HCT116 (cell line): ENCODE results near the gene ENTPD8. TPM values are rescaled to one million over a fixed set of nuclear protein-coding genes. Genes with fewer than 3 reads are reported as not detected.

Experiments
- ATAC-seq: fragments of 200-7000 bp; cut with Tn5 transposase; 2 replicates; pipeline ENCODE4 v1.9.1; 2020; ENCODE audit warnings: mild to moderate bottlenecking, moderate library complexity
- BruUV-seq: library from RNA; stranded (reverse); fragments of 400-500 nt; replicated peaks from 2 replicates; lab custom pipeline; 2021; lab: Mats Ljungman, UMichigan
- CTCF ChIA-PET: fragments of 300-600 bp; sonication (Branson Sonifier 250); formaldehyde crosslinking; loops from one replicate; lab custom pipeline; 2021; ENCODE audit warnings: antibody characterized with exemption; lab: Charles Lee
- POLR2A ChIA-PET: fragments of 300-600, 350-600 bp; sonication (Branson Sonifier 250); formaldehyde crosslinking; loops from one replicate; lab custom pipeline; 2021; ENCODE audit warnings: antibody characterized with exemption; lab: Charles Lee
- RAD21 ChIA-PET, 2 experiments: fragments of 300-600 bp; sonication (Branson Sonifier 250); formaldehyde crosslinking; loops; one replicate each; lab custom pipeline; 2023; ENCODE audit warnings: low total read pairs in 2 of 2; ENCODE audit not compliant: uncharacterized antibody in 2 of 2, unreplicated experiment in 2 of 2, low non-redundant PET in 1 of 2; lab: Charles Lee
- DNase-seq: peaks from one replicate; pipeline ENCODE4 v3.0.0-alpha.2; 2010; ENCODE audit warnings: low read depth, low spot score
- H2AFZ ChIP-seq: fragments of 200-600 bp; shearing (Covaris generic), sonication (generic); 2 replicates; pipeline ENCODE4 v1.6.1; 2017; ENCODE audit warnings: low read depth, mixed run types, mixed read lengths, antibody characterized with exemption, low read length; ENCODE audit not compliant: poor library complexity, severe bottlenecking
- H3K27ac ChIP-seq: 2 replicates; pipeline ENCODE4 v1.5.1; 2012; ENCODE audit warnings: low read depth, low read length
- H3K27me3 ChIP-seq: fragments of 200-600 bp; sonication (generic); 2 replicates; pipeline ENCODE4 v1.6.1; 2016; ENCODE audit warnings: mixed run types, low read length, mixed read lengths; ENCODE audit not compliant: insufficient read depth
- H3K36me3 ChIP-seq, 2 experiments: fragments of 200-500 bp in 1 of 2; fragments of 200-600 bp in 1 of 2; sonication (Bioruptor generic) in 1 of 2; sonication (generic) in 1 of 2; 2 replicates each; pipeline versions ENCODE4 v1.5.1 to v1.6.1; 2014 to 2016; ENCODE audit warnings: low read length in 2 of 2, inconsistent platforms in 1 of 2, mixed read lengths in 1 of 2, mixed run types in 1 of 2; ENCODE audit not compliant: insufficient read depth in 2 of 2, control insufficient read depth in 1 of 2
- H3K4me1 ChIP-seq, 2 experiments: fragments of 200-600 bp in 1 of 2; sonication (generic) in 1 of 2; 2 replicates each; pipeline versions ENCODE4 v1.5.1 to v1.6.1; 2012 to 2017; ENCODE audit warnings: low read length in 2 of 2, inconsistent platforms in 1 of 2, mild to moderate bottlenecking in 1 of 2, mixed read lengths in 1 of 2, mixed run types in 1 of 2, moderate library complexity in 1 of 2; ENCODE audit not compliant: insufficient read depth in 2 of 2, control insufficient read depth in 1 of 2
- H3K4me2 ChIP-seq: fragments of 200-600 bp; sonication (generic); 2 replicates; pipeline ENCODE4 v1.6.1; 2017; ENCODE audit warnings: mixed run types, low read length, mixed read lengths
- H3K4me3 ChIP-seq, 2 experiments: fragments of 200-600 bp in 1 of 2; sonication (generic) in 1 of 2; replicated peaks in 1 of 2; 2 replicates each; pipeline ENCODE4 v1.5.1; 2011 to 2016; ENCODE audit warnings: low read length in 2 of 2, control low read depth in 1 of 2, low read depth in 1 of 2, mild to moderate bottlenecking in 1 of 2, mixed read lengths in 1 of 2, mixed run types in 1 of 2
- H3K79me2 ChIP-seq: fragments of 200-600 bp; sonication (generic); 2 replicates; pipeline ENCODE4 v1.6.1; 2017; ENCODE audit warnings: mild to moderate bottlenecking, mixed run types, low read length, moderate library complexity, mixed read lengths; ENCODE audit not compliant: insufficient read depth
- H3K9ac ChIP-seq: fragments of 200-600 bp; sonication (generic); 2 replicates; pipeline ENCODE4 v1.6.1; 2016; ENCODE audit warnings: low read length, mixed read lengths
- H3K9me2 ChIP-seq: fragments of 200-600 bp; sonication (generic), shearing (Covaris generic); 2 replicates; pipeline ENCODE4 v1.6.1; 2017; ENCODE audit warnings: mixed run types, mild to moderate bottlenecking, moderate library complexity; ENCODE audit not compliant: insufficient read depth
- H3K9me3 ChIP-seq, 2 experiments: fragments of 200-500 bp in 1 of 2; fragments of 200-600 bp in 1 of 2; sonication (Bioruptor generic) in 1 of 2; sonication (generic) in 1 of 2; 2 replicates each; pipeline ENCODE4 v1.6.1; 2014 to 2017; ENCODE audit warnings: low read length in 2 of 2, mixed read lengths in 2 of 2, inconsistent platforms in 1 of 2, low read depth in 1 of 2, mild to moderate bottlenecking in 1 of 2, mixed run types in 1 of 2, moderate library complexity in 1 of 2; ENCODE audit not compliant: control insufficient read depth in 1 of 2, insufficient read depth in 1 of 2
- H4K20me1 ChIP-seq: fragments of 200-600 bp; sonication (generic), shearing (Covaris generic); 2 replicates; pipeline ENCODE4 v1.6.1; 2017; ENCODE audit warnings: mixed run types, mild to moderate bottlenecking, moderate library complexity; ENCODE audit not compliant: insufficient read depth
- ATF3 ChIP-seq: IDR thresholded peaks from 2 replicates; pipeline ENCODE4 v1.6.1; 2012
- CBX3 ChIP-seq: IDR thresholded peaks from 2 replicates; pipeline ENCODE4 v1.6.1; 2012; ENCODE audit warnings: low read depth
- CEBPB ChIP-seq: IDR thresholded peaks from 2 replicates; pipeline ENCODE4 v1.6.1; 2012; ENCODE audit warnings: low read depth
- CTCF ChIP-seq, 3 experiments: fragments of 200-600 bp in 1 of 3; sonication (generic) in 1 of 3; IDR thresholded peaks in 2 of 3; conservative IDR thresholded peaks in 1 of 3; 2 replicates each; pipeline ENCODE4 v1.5.1; 2012 to 2017; ENCODE audit warnings: low read depth in 2 of 3, low read length in 2 of 3, antibody characterized with exemption in 1 of 3, borderline replicate concordance in 1 of 3, control low read depth in 1 of 3, mild to moderate bottlenecking in 1 of 3, mixed read lengths in 1 of 3, mixed run types in 1 of 3, moderate library complexity in 1 of 3; ENCODE audit not compliant: insufficient read depth in 1 of 3
- EGR1 ChIP-seq: IDR thresholded peaks from 2 replicates; pipeline ENCODE4 v1.6.1; 2012; ENCODE audit warnings: low read depth
- ELF1 ChIP-seq: IDR thresholded peaks from 2 replicates; pipeline ENCODE4 v1.6.1; 2012; ENCODE audit warnings: low read depth, borderline replicate concordance
- EZH2 ChIP-seq: fragments of 200-600 bp; sonication (generic); IDR thresholded peaks from 2 replicates; pipeline ENCODE4 v1.6.1; 2017; ENCODE audit warnings: antibody characterized with exemption, mixed run types
- EZH2phosphoT487 ChIP-seq: fragments of 200-600 bp; IDR thresholded peaks from 2 replicates; pipeline ENCODE4 v1.6.1; 2018; ENCODE audit warnings: antibody characterized with exemption, borderline replicate concordance
- JUND ChIP-seq: IDR thresholded peaks from 2 replicates; pipeline ENCODE4 v1.6.1; 2012
- MAX ChIP-seq: IDR thresholded peaks from 2 replicates; pipeline ENCODE4 v1.6.1; 2012
- RAD21 ChIP-seq: IDR thresholded peaks from 2 replicates; pipeline ENCODE4 v1.6.1; 2012; ENCODE audit warnings: low read depth, mild to moderate bottlenecking
- REST ChIP-seq: IDR thresholded peaks from 2 replicates; pipeline ENCODE4 v1.6.1; 2012; ENCODE audit warnings: low read depth
- SIN3A ChIP-seq: IDR thresholded peaks from 2 replicates; pipeline ENCODE4 v1.6.1; 2012; ENCODE audit warnings: low read depth
- SP1 ChIP-seq: IDR thresholded peaks from 2 replicates; pipeline ENCODE4 v1.6.1; 2012; ENCODE audit warnings: low read depth
- YY1 ChIP-seq: IDR thresholded peaks from 2 replicates; pipeline ENCODE4 v1.6.1; 2011; ENCODE audit warnings: low read length, low read depth, moderate library complexity, mild to moderate bottlenecking; ENCODE audit not compliant: insufficient replicate concordance; ENCODE audit errors: extremely low read depth
- ZBTB33 ChIP-seq: IDR thresholded peaks from 2 replicates; pipeline ENCODE4 v1.6.1; 2011; ENCODE audit warnings: mild to moderate bottlenecking, low read length, moderate library complexity; ENCODE audit not compliant: insufficient replicate concordance; ENCODE audit errors: extremely low read depth
- ZFX ChIP-seq: fragments of 450-650 bp; IDR thresholded peaks from 2 replicates; pipeline ENCODE4 v1.6.1; 2017
- intact Hi-C: fragments of 100-400 bp; cut with micrococcal nuclease; formaldehyde crosslinking; loops from 2 replicates; pipeline ENCODE4 v1.10.0; 2022
- total RNA-seq: library from RNA; stranded (reverse); gene quantifications from one replicate; pipeline ENCODE4 v1.2.1, GENCODE V29; 2021; ENCODE audit not compliant: unreplicated experiment

Gene ENTPD8
- total RNA-seq, 1 experiment from 2014 or later = 1.7 TPM

- TF ChIP-seq REST = no peak
- no peak for TF ChIP-seq CBX3
- TF ChIP-seq EZH2phosphoT487 = no peak
Observed at GRCh38 chr9:137490532-137491186, 49.5 kb upstream of the ENTPD8 start (continued).

GRCh38 chr9:137488906-137489305 is 47.7 kb upstream of the ENTPD8 start:
- H2AFZ ChIP-seq = no peak overlapping the region
- RAD21 ChIA-PET = no interaction called here
- no peaks in the 10 kb centered on the region for H3K79me2 ChIP-seq
- H4K20me1 ChIP-seq = no peaks in the 10 kb centered on the region
- TF ChIP-seq ZBTB33 (no peak), EZH2 (no peak), EGR1 (no peak), JUND (no peak), ZFX (no peak), CBX3 (no peak), CTCF (IDR thresholded peaks at IDR 0.05 in 2 of 3, conservative IDR thresholded peaks at IDR 0.05 in 1 of 3; ENCODE audit: borderline replicate concordance in 1 of 3, insufficient read depth in 1 of 3, low read depth in 2 of 3, low read length in 2 of 3) (no peak), RAD21 (no peak), YY1 (no peak), ATF3 (no peak), EZH2phosphoT487 (no peak), ELF1 (no peak), SIN3A (no peak), SP1 (no peak), MAX (no peak), CEBPB (no peak)
- H3K9me2 ChIP-seq = no peaks in the 10 kb centered on the region
- no peaks in the 10 kb centered on the region; a peak in 1 of 4 replicates for H3K9me3 ChIP-seq
- POLR2A ChIA-PET = no interaction called here
- H3K4me2 ChIP-seq = no peak overlapping the region
- no TSS peak for BruUV-seq
- no peak for ATAC-seq
- CTCF ChIA-PET = no interaction called here
- H3K9ac ChIP-seq = no peak overlapping the region
- H3K4me1 ChIP-seq = peaks cover 2 to 15% of the 10 kb centered on the region in 2 experiments; a peak in 3 of 4 replicates
- no peak overlapping the region for H3K4me3 ChIP-seq
- H3K27ac ChIP-seq = no peak overlapping the region
- intact Hi-C loops = no loop called here
- H3K27me3 ChIP-seq = no peaks in the 10 kb centered on the region
- no peaks in the 10 kb centered on the region for H3K36me3 ChIP-seq
- DNase-seq = no peak
